Testis (tissue), 2 donors: ENCODE data around the gene MTUS2.

Source experiments
- CTCF ChIP-seq, 3 experiments: fragments of 450-650 bp in 2 of 3; fragments of 200-600 bp in 1 of 3; sonication (generic) in 1 of 3; IDR thresholded peaks; one replicate each; pipeline ENCODE4 v1.5.1; 2016 to 2019; ENCODE audit warnings: antibody characterized with exemption in 3 of 3, mild to moderate bottlenecking in 2 of 3, moderate library complexity in 1 of 3
- POLR2A ChIP-seq: fragments of 450-650 bp; IDR thresholded peaks from one replicate; pipeline ENCODE4 v1.6.1; 2017; ENCODE audit warnings: antibody characterized with exemption, mild to moderate bottlenecking, moderate library complexity

DNA sequence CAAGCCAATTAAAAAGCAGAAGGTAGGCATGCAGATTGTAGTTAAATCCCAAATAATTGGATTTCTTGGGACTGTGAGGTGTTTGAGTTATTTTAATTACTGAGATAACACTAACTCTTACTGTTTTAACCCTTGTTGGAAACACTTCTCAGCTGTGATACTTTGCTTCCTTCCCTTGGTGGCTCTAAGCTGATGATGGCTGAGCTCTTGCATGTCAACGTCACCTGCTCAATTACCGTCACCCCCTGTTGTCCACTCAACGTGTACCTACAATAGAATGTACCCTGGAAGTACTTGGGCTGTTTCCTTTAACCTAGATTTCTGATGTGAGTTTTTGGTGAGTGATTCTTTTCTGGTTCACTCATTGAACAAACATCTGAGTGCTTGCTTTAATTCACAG lies 471.9 kb downstream of the MTUS2 start:
- TF ChIP-seq CTCF (IDR thresholded peaks at IDR 0.05) = no peak
- no peak for TF ChIP-seq POLR2A
